Measurements from ENCODE around the gene ABHD17C. TPM values are rescaled to one million over a fixed set of nuclear protein-coding genes. Genes with fewer than 3 reads are reported as not detected.

ABHD17C gene
- polyA plus RNA-seq, 1 donor (not counting 4 experiments of a cell fraction or from before 2014, with no cell fraction given), result 23.3 TPM

GRCh38 chr15:80742081-80742480 lies 47.0 kb downstream of the ABHD17C start:
- Histone ChIP-seq H3K4me1 (ENCODE audit: control insufficient read depth, extremely low read depth, insufficient read depth, low read length) (no peaks in the 10 kb centered on the region), H3K27me3 (ENCODE audit: control insufficient read depth, extremely low read depth, insufficient read depth, low read length) (no peaks in the 10 kb centered on the region), H3K9me1 (ENCODE audit: control insufficient read depth, extremely low read depth, insufficient read depth, low read length) (peaks cover 4% of the 10 kb centered on the region), H3K4me3 (ENCODE audit: control insufficient read depth in 2 of 3, extremely low read depth in 1 of 3, insufficient read depth in 2 of 3, low read depth in 1 of 3, low read length in 3 of 3) (no peak overlapping the region), H3K9ac (ENCODE audit: control insufficient read depth, extremely low read depth, insufficient read depth, low read length) (no peak overlapping the region), H3K27ac (ENCODE audit: control insufficient read depth, insufficient read depth, low read length) (no peak overlapping the region), H3K4me2 (ENCODE audit: control insufficient read depth, extremely low read depth, insufficient read depth, low read depth, low read length) (no peak overlapping the region), H4K20me1 (ENCODE audit: control insufficient read depth, extremely low read depth, insufficient read depth, low read length) (no peaks in the 10 kb centered on the region), H3K9me3 (ENCODE audit: control insufficient read depth, low read depth, low read length) (no peaks in the 10 kb centered on the region), H3K79me2 (ENCODE audit: control insufficient read depth, insufficient read depth, low read length) (peaks cover 57% of the 10 kb centered on the region), H2AFZ (ENCODE audit: control insufficient read depth, low read length) (no peak overlapping the region), H3K36me3 (ENCODE audit: control insufficient read depth in 2 of 2, extremely low read depth in 1 of 2, insufficient read depth in 2 of 2, low read length in 2 of 2) (peaks cover 2 to 3% of the 10 kb centered on the region in 2 experiments)
- dilution Hi-C loops (cut with MboI; ENCODE audit: extremely low pct_ligation_motif_present, low sequenced_read_pairs), result no loop called here
- DNase-seq (ENCODE audit: low read depth, low spot score) (no peak), FAIRE-seq (no peak)
- TF ChIP-seq EZH2 (IDR thresholded peaks at IDR 0.05; ENCODE audit: low read length) (no peak), CTCF (optimal IDR thresholded peaks at IDR 0.05 in 1 of 3, IDR thresholded peaks at IDR 0.05 in 1 of 3, conservative IDR thresholded peaks at IDR 0.05 in 1 of 3; ENCODE audit: extremely low read depth in 1 of 3, insufficient read depth in 2 of 3, low read length in 3 of 3) (no peak)

- FAIRE-seq, result no peak
- H3K4me1 ChIP-seq (ENCODE audit: control insufficient read depth, extremely low read depth, insufficient read depth, low read length), result no peaks in the 10 kb centered on the region
- H3K79me2 ChIP-seq (ENCODE audit: control insufficient read depth, insufficient read depth, low read length), result peaks cover 60% of the 10 kb centered on the region
- peaks cover 2 to 3% of the 10 kb centered on the region in 2 experiments for H3K36me3 ChIP-seq (ENCODE audit: control insufficient read depth in 2 of 2, extremely low read depth in 1 of 2, insufficient read depth in 2 of 2, low read length in 2 of 2)
- H4K20me1 ChIP-seq (ENCODE audit: control insufficient read depth, extremely low read depth, insufficient read depth, low read length), result no peaks in the 10 kb centered on the region
- peaks cover 6% of the 10 kb centered on the region for H3K9me1 ChIP-seq (ENCODE audit: control insufficient read depth, extremely low read depth, insufficient read depth, low read length)
- H3K9ac ChIP-seq (ENCODE audit: control insufficient read depth, extremely low read depth, insufficient read depth, low read length), result no peak overlapping the region
- H2AFZ ChIP-seq (ENCODE audit: control insufficient read depth, low read length), result no peak overlapping the region
- H3K9me3 ChIP-seq (ENCODE audit: control insufficient read depth, low read depth, low read length), result no peaks in the 10 kb centered on the region
- dilution Hi-C loops (cut with MboI; ENCODE audit: extremely low pct_ligation_motif_present, low sequenced_read_pairs), result no loop called here
- no peak overlapping the region for H3K4me2 ChIP-seq (ENCODE audit: control insufficient read depth, extremely low read depth, insufficient read depth, low read depth, low read length)
- no peak overlapping the region for H3K27ac ChIP-seq (ENCODE audit: control insufficient read depth, insufficient read depth, low read length)
- TF ChIP-seq CTCF (optimal IDR thresholded peaks at IDR 0.05 in 1 of 3, IDR thresholded peaks at IDR 0.05 in 1 of 3, conservative IDR thresholded peaks at IDR 0.05 in 1 of 3; ENCODE audit: extremely low read depth in 1 of 3, insufficient read depth in 2 of 3, low read length in 3 of 3), result no peak
- TF ChIP-seq EZH2 (IDR thresholded peaks at IDR 0.05; ENCODE audit: low read length), result no peak
- no peak overlapping the region for H3K4me3 ChIP-seq (ENCODE audit: control insufficient read depth in 2 of 3, extremely low read depth in 1 of 3, insufficient read depth in 2 of 3, low read depth in 1 of 3, low read length in 3 of 3)
- DNase-seq (ENCODE audit: low read depth, low spot score), result no peak
- H3K27me3 ChIP-seq (ENCODE audit: control insufficient read depth, extremely low read depth, insufficient read depth, low read length), result no peaks in the 10 kb centered on the region
Observed at GRCh38 chr15:80743189-80743833, 48.2 kb downstream of the ABHD17C start.

Data from keratinocyte (primary cell).